WTC11 (cell line): ENCODE data around the gene GLYATL2. TPM values are rescaled to one million over a fixed set of nuclear protein-coding genes. Genes with fewer than 3 reads are reported as not detected.

Experiments used
- ATAC-seq: fragments of 200-7000 bp; cut with Tn5 transposase; 2 replicates; pipeline ENCODE4 v1.10.0; 2021; ENCODE audit warnings: mild to moderate bottlenecking, moderate library complexity
- CTCF ChIA-PET: fragments of 300-600 bp; sonication (Branson Sonifier 250); formaldehyde crosslinking; loops from one replicate; lab custom pipeline; 2021; ENCODE audit warnings: antibody characterized with exemption; lab: Charles Lee
- POLR2A ChIA-PET: fragments of 350-600 bp; sonication (Branson Sonifier 250); formaldehyde crosslinking; loops from one replicate; lab custom pipeline; 2021; ENCODE audit warnings: antibody characterized with exemption; lab: Charles Lee
- DNase-seq: peaks from one replicate; pipeline ENCODE4 v3.0.0; 2021; ENCODE audit warnings: low spot score
- H3K27ac Mint-ChIP-seq: 2 replicates; pipeline ENCODE4 v1.8.0; 2021; ENCODE audit warnings: mixed read lengths
- H3K27me3 Mint-ChIP-seq: 2 replicates; pipeline ENCODE4 v1.8.0; 2021; ENCODE audit warnings: low read depth, mild to moderate bottlenecking, moderate library complexity, mixed read lengths
- H3K36me3 Mint-ChIP-seq: 2 replicates; pipeline ENCODE4 v1.8.0; 2021; ENCODE audit warnings: mixed read lengths
- H3K4me1 Mint-ChIP-seq: 2 replicates; pipeline ENCODE4 v1.8.0; 2022; ENCODE audit warnings: mixed read lengths
- H3K4me3 Mint-ChIP-seq: 2 replicates; pipeline ENCODE4 v1.8.0; 2021; ENCODE audit warnings: mild to moderate bottlenecking, moderate library complexity, mixed read lengths
- H3K9me3 Mint-ChIP-seq: 2 replicates; pipeline ENCODE4 v1.8.0; 2021; ENCODE audit warnings: mixed read lengths
- CDX4 ChIP-seq: fragments of 250-450 bp; sonication (Bioruptor Pico); IDR thresholded peaks from 2 replicates; pipeline ENCODE4 v1.9.0; 2021; ENCODE audit warnings: moderate library complexity, mild to moderate bottlenecking, inconsistent platforms, borderline replicate concordance
- CREB1 ChIP-seq: sonication (generic); formaldehyde crosslinking; IDR thresholded peaks from 2 replicates; pipeline ENCODE4 v1.8.0; 2023; ENCODE audit warnings: mild to moderate bottlenecking, missing genetic modification reagents
- E2F1 ChIP-seq: sonication (generic); formaldehyde crosslinking; IDR thresholded peaks from 2 replicates; pipeline ENCODE4 v1.8.0; 2022; ENCODE audit warnings: mild to moderate bottlenecking, missing genetic modification reagents
- E2F4 ChIP-seq: sonication (generic); formaldehyde crosslinking; IDR thresholded peaks from 2 replicates; pipeline ENCODE4 v1.8.1; 2022; ENCODE audit warnings: low read depth, mild to moderate bottlenecking, moderate library complexity, missing genetic modification reagents, borderline replicate concordance
- ERG ChIP-seq: fragments of 250-450 bp; sonication (Bioruptor Pico); IDR thresholded peaks from 2 replicates; pipeline ENCODE4 v1.8.0; 2021; ENCODE audit warnings: mild to moderate bottlenecking
- ETV6 ChIP-seq: sonication (generic); formaldehyde crosslinking; IDR thresholded peaks from 2 replicates; pipeline ENCODE4 v1.8.1; 2022; ENCODE audit warnings: mild to moderate bottlenecking, missing genetic modification reagents
- GTF2I ChIP-seq: fragments of 250-450 bp; sonication (Bioruptor Pico); conservative IDR thresholded peaks from 2 replicates; pipeline ENCODE4 v1.4.0; 2021; ENCODE audit warnings: mild to moderate bottlenecking
- JUN ChIP-seq: sonication (generic); formaldehyde crosslinking; IDR thresholded peaks from 2 replicates; pipeline ENCODE4 v1.8.0; 2023; ENCODE audit warnings: mild to moderate bottlenecking, missing genetic modification reagents
- MAX ChIP-seq: sonication (generic); formaldehyde crosslinking; IDR thresholded peaks from 2 replicates; pipeline ENCODE4 v1.8.0; 2022; ENCODE audit warnings: mild to moderate bottlenecking, missing genetic modification reagents
- NFATC4 ChIP-seq: fragments of 250-450 bp; sonication (Bioruptor Pico); IDR thresholded peaks from 2 replicates; pipeline ENCODE4 v1.9.0; 2021; ENCODE audit warnings: mild to moderate bottlenecking
- NR1H2 ChIP-seq: sonication (generic); formaldehyde crosslinking; IDR thresholded peaks from 2 replicates; pipeline ENCODE4 v1.9.0; 2021; ENCODE audit warnings: mild to moderate bottlenecking, moderate library complexity, missing genetic modification reagents
- NR2C2 ChIP-seq: sonication (generic); formaldehyde crosslinking; IDR thresholded peaks from 2 replicates; pipeline ENCODE4 v1.8.0; 2022; ENCODE audit warnings: mild to moderate bottlenecking, missing genetic modification reagents
- ZBTB21 ChIP-seq: sonication (generic); formaldehyde crosslinking; IDR thresholded peaks from 2 replicates; pipeline ENCODE4 v1.8.1; 2023; ENCODE audit warnings: mild to moderate bottlenecking, missing genetic modification reagents, borderline replicate concordance
- ZBTB43 ChIP-seq: sonication (generic); formaldehyde crosslinking; IDR thresholded peaks from 2 replicates; pipeline ENCODE4 v1.8.1; 2023; ENCODE audit warnings: mild to moderate bottlenecking, missing genetic modification reagents
- ZNF138 ChIP-seq: sonication (generic); formaldehyde crosslinking; conservative IDR thresholded peaks from 2 replicates; pipeline ENCODE4 v1.8.1; 2022; ENCODE audit warnings: mild to moderate bottlenecking, moderate library complexity, missing genetic modification reagents
- ZNF232 ChIP-seq: sonication (generic); formaldehyde crosslinking; IDR thresholded peaks from 2 replicates; pipeline ENCODE4 v1.8.0; 2022; ENCODE audit warnings: mild to moderate bottlenecking, missing genetic modification reagents
- ZNF263 ChIP-seq: sonication (generic); formaldehyde crosslinking; IDR thresholded peaks from 2 replicates; pipeline ENCODE4 v1.8.1; 2022; ENCODE audit warnings: low read depth, mild to moderate bottlenecking, moderate library complexity, missing genetic modification reagents
- ZNF281 ChIP-seq: sonication (generic); formaldehyde crosslinking; IDR thresholded peaks from 2 replicates; pipeline ENCODE4 v1.8.0; 2023; ENCODE audit warnings: mild to moderate bottlenecking, missing genetic modification reagents
- ZNF317 ChIP-seq: sonication (generic); formaldehyde crosslinking; IDR thresholded peaks from 2 replicates; pipeline ENCODE4 v1.8.1; 2023; ENCODE audit warnings: low read depth, mild to moderate bottlenecking, moderate library complexity, missing genetic modification reagents, borderline replicate concordance
- total RNA-seq: library from RNA; stranded (reverse); gene quantifications from 3 replicates; pipeline ENCODE4 v1.2.3, GENCODE V29; 2021

Gene GLYATL2
- total RNA-seq, 1 experiment from 2014 or later = 0.20 TPM

- H3K4me1 Mint-ChIP-seq = peaks cover 11% of the 10 kb centered on the region
- no peak overlapping the region for H3K27ac Mint-ChIP-seq
- no peak overlapping the region for H3K4me3 Mint-ChIP-seq
- ChIA-PET POLR2A (no interaction called here), CTCF (no interaction called here)
- H3K9me3 Mint-ChIP-seq = peaks cover 33% of the 10 kb centered on the region
- ATAC-seq = no peak
- no peaks in the 10 kb centered on the region; the same call in 1 of the 2 replicates for H3K27me3 Mint-ChIP-seq
- peaks cover 15% of the 10 kb centered on the region for H3K36me3 Mint-ChIP-seq
- TF ChIP-seq MAX (no peak), E2F1 (CRISPR knock-in tag) (no peak), ZBTB43 (CRISPR knock-in tag) (no peak), E2F4 (CRISPR knock-in tag) (no peak), ZNF317 (no peak), NR2C2 (CRISPR knock-in tag) (no peak), CDX4 (CRISPR knock-in tag) (no peak), ZBTB21 (CRISPR knock-in tag) (no peak), NFATC4 (CRISPR knock-in tag) (no peak), JUN (no peak), GTF2I (no peak), ERG (CRISPR knock-in tag) (no peak), NR1H2 (CRISPR knock-in tag) (no peak), ETV6 (no peak), ZNF263 (CRISPR knock-in tag) (no peak), CREB1 (CRISPR knock-in tag) (no peak), ZNF281 (CRISPR knock-in tag) (no peak), ZNF232 (CRISPR knock-in tag) (no peak), ZNF138 (CRISPR knock-in tag) (no peak)
- no peak for DNase-seq
These were observed 44.1 kb upstream of the GLYATL2 start for GRCh38 chr11:58888579-58888978.
